Measurements from ENCODE around the gene TAS2R42. TPM values are rescaled to one million over a fixed set of nuclear protein-coding genes. Genes with fewer than 3 reads are reported as not detected.

Gene TAS2R42
- total RNA-seq, 1 experiment from 2014 or later: not detected

DNA sequence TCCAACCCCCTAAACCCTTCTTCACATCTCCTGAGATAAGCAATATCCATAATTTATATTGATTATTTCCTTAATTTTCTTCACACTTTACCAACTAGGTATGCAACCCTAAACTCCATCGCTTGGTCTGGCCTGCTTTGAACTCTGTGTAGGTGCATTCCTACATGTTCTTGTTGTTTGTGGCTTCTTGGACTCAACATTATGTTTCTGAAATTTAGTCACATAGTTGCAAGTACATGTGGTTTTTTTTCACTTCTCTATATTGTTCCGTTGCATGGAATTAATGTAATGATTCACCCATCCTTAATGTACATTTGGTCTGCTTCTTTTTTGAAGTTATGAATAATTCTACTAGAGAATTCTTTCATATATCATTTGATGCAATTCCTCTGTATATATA is 50.7 kb downstream of the TAS2R42 start:
- no peak overlapping the region for H3K27ac ChIP-seq (ENCODE audit: low read depth, low read length)
- no peaks in the 10 kb centered on the region for H3K27me3 ChIP-seq (ENCODE audit: insufficient read depth, low read length)
- TF ChIP-seq ELF1 (IDR thresholded peaks at IDR 0.05; ENCODE audit: borderline replicate concordance, low read depth) (no peak), ZNF274 (IDR thresholded peaks at IDR 0.05; ENCODE audit: low read depth, low read length) (no peak), TCF7L2 (IDR thresholded peaks at IDR 0.05; ENCODE audit: borderline replicate concordance, extremely low read depth, insufficient read depth, insufficient read length) (no peak), CBX3 (IDR thresholded peaks at IDR 0.05; ENCODE audit: low read depth) (no peak), RAD21 (IDR thresholded peaks at IDR 0.05; ENCODE audit: low read depth) (no peak), SP1 (IDR thresholded peaks at IDR 0.05; ENCODE audit: low read depth) (no peak), EZH2phosphoT487 (IDR thresholded peaks at IDR 0.05; ENCODE audit: borderline replicate concordance) (no peak), SRF (IDR thresholded peaks at IDR 0.05; ENCODE audit: low read depth) (no peak), CEBPB (IDR thresholded peaks at IDR 0.05; ENCODE audit: low read depth) (no peak), EZH2 (IDR thresholded peaks at IDR 0.05) (no peak), SIN3A (IDR thresholded peaks at IDR 0.05; ENCODE audit: low read depth) (no peak), EGR1 (IDR thresholded peaks at IDR 0.05; ENCODE audit: low read depth) (no peak), JUND (IDR thresholded peaks at IDR 0.05) (no peak), FOSL1 (IDR thresholded peaks at IDR 0.05; ENCODE audit: low read depth) (no peak)
- TF ChIP-seq, protein P1, sequence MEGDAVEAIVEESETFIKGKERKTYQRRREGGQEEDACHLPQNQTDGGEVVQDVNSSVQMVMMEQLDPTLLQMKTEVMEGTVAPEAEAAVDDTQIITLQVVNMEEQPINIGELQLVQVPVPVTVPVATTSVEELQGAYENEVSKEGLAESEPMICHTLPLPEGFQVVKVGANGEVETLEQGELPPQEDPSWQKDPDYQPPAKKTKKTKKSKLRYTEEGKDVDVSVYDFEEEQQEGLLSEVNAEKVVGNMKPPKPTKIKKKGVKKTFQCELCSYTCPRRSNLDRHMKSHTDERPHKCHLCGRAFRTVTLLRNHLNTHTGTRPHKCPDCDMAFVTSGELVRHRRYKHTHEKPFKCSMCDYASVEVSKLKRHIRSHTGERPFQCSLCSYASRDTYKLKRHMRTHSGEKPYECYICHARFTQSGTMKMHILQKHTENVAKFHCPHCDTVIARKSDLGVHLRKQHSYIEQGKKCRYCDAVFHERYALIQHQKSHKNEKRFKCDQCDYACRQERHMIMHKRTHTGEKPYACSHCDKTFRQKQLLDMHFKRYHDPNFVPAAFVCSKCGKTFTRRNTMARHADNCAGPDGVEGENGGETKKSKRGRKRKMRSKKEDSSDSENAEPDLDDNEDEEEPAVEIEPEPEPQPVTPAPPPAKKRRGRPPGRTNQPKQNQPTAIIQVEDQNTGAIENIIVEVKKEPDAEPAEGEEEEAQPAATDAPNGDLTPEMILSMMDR (IDR thresholded peaks at IDR 0.05 in 2 of 3, conservative IDR thresholded peaks at IDR 0.05 in 1 of 3; ENCODE audit: borderline replicate concordance in 1 of 3, insufficient read depth in 1 of 3, low read depth in 2 of 3, low read length in 2 of 3): no peak
- TF ChIP-seq, protein P2, sequence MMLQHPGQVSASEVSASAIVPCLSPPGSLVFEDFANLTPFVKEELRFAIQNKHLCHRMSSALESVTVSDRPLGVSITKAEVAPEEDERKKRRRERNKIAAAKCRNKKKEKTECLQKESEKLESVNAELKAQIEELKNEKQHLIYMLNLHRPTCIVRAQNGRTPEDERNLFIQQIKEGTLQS (IDR thresholded peaks at IDR 0.05): no peak
- TF ChIP-seq, protein P3, sequence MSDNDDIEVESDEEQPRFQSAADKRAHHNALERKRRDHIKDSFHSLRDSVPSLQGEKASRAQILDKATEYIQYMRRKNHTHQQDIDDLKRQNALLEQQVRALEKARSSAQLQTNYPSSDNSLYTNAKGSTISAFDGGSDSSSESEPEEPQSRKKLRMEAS (IDR thresholded peaks at IDR 0.05): no peak
- TF ChIP-seq, protein P4, sequence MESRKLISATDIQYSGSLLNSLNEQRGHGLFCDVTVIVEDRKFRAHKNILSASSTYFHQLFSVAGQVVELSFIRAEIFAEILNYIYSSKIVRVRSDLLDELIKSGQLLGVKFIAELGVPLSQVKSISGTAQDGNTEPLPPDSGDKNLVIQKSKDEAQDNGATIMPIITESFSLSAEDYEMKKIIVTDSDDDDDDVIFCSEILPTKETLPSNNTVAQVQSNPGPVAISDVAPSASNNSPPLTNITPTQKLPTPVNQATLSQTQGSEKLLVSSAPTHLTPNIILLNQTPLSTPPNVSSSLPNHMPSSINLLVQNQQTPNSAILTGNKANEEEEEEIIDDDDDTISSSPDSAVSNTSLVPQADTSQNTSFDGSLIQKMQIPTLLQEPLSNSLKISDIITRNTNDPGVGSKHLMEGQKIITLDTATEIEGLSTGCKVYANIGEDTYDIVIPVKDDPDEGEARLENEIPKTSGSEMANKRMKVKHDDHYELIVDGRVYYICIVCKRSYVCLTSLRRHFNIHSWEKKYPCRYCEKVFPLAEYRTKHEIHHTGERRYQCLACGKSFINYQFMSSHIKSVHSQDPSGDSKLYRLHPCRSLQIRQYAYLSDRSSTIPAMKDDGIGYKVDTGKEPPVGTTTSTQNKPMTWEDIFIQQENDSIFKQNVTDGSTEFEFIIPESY (IDR thresholded peaks at IDR 0.05; ENCODE audit: extremely low read depth, insufficient replicate concordance, low read length): no peak
- intact Hi-C loops (cut with micrococcal nuclease): no loop called here
- ChIA-PET CTCF (no interaction called here), POLR2A (no interaction called here), RAD21 (ENCODE audit: low non-redundant PET in 1 of 2, low total read pairs in 2 of 2, uncharacterized antibody in 2 of 2, unreplicated experiment in 2 of 2) (no interaction called here)
- H3K9ac ChIP-seq (ENCODE audit: low read length): no peak overlapping the region
- H3K36me3 ChIP-seq (ENCODE audit: control insufficient read depth in 1 of 2, insufficient read depth in 2 of 2, low read length in 2 of 2): no peaks in the 10 kb centered on the region
- BruUV-seq (replicated peaks): no TSS peak
- H3K4me3 ChIP-seq (replicated peaks in 1 of 2; ENCODE audit: low read depth in 1 of 2, low read length in 2 of 2): no peak overlapping the region
- DNase-seq (ENCODE audit: low read depth, low spot score) (no peak), ATAC-seq (no peak)
- H3K4me1 ChIP-seq (ENCODE audit: control insufficient read depth in 1 of 2, insufficient read depth in 2 of 2, low read length in 2 of 2): no peaks in the 10 kb centered on the region
- H3K9me2 ChIP-seq (ENCODE audit: insufficient read depth): no peaks in the 10 kb centered on the region
- no peak overlapping the region for H3K4me2 ChIP-seq (ENCODE audit: low read length)
- H2AFZ ChIP-seq (ENCODE audit: low read depth, low read length, poor library complexity, severe bottlenecking): no peak overlapping the region
- no peaks in the 10 kb centered on the region for H3K9me3 ChIP-seq (ENCODE audit: control insufficient read depth in 1 of 2, insufficient read depth in 1 of 2, low read depth in 1 of 2, low read length in 2 of 2)
- H4K20me1 ChIP-seq (ENCODE audit: insufficient read depth): peaks cover 8% of the 10 kb centered on the region; the same call in 1 of the 2 replicates
- H3K79me2 ChIP-seq (ENCODE audit: insufficient read depth, low read length): peaks cover 96% of the 10 kb centered on the region
